ENCODE results near the gene MMS19. TPM values are rescaled to one million over a fixed set of nuclear protein-coding genes. Genes with fewer than 3 reads are reported as not detected.
A peak's percentile ranks its signal among the peaks of the same experiment; 100 is the strongest.

MMS19 gene
- total and polyA plus RNA-seq, 12 donors, result 34.7 to 64.9 (median 43.9) TPM

GRCh38 chr10:97456686-97457065 lies 41.5 kb downstream of the MMS19 start:
- Histone ChIP-seq H3K4me1 (peaks cover 0 to 35% (median 17%) of the 10 kb centered on the region in 9 donors), H3K36me3 (peaks cover 0 to 100% (median 49%) of the 10 kb centered on the region in 9 donors), H3K9me3 (no peaks in the 10 kb centered on the region), H3K27me3 (no peaks in the 10 kb centered on the region), H3K4me3 (no peak overlapping the region), H3K27ac (no peak overlapping the region)
- intact Hi-C loops (cut with DNase I), result loop anchor here in 1 of 10 donors (5.0 kb wide), 1 partner anchor 161 kb away; no protein-coding TSS in a partner anchor
- TF ChIP-seq CTCF (IDR thresholded peaks at IDR 0.05), result no peak
- no peak for ATAC-seq
- DNase-seq, result no peak
- WGBS, 2 donors, result 47 to 50% methylated on average over 3 of the region's 3 CpGs

- 59 to 62% methylated on average over 5 of the region's 5 CpGs for WGBS, 2 donors
- H3K4me1 ChIP-seq, result peaks cover 0 to 41% (median 19%) of the 10 kb centered on the region in 9 donors
- ATAC-seq, result no peak
- no peak for DNase-seq
- H3K27ac ChIP-seq, result peak overlapping the region in 1 of 10 donors; percentile 1
- H3K36me3 ChIP-seq, result peaks cover 0 to 99% (median 44%) of the 10 kb centered on the region in 9 donors
- no peaks in the 10 kb centered on the region for H3K9me3 ChIP-seq
- no peaks in the 10 kb centered on the region for H3K27me3 ChIP-seq
- H3K4me3 ChIP-seq, result no peak overlapping the region
- TF ChIP-seq CTCF (IDR thresholded peaks at IDR 0.05), result no peak
- intact Hi-C loops (cut with DNase I), result loop anchor here in 1 of 10 donors (5.0 kb wide), 1 partner anchor 161 kb away; no protein-coding TSS in a partner anchor
Observed at GRCh38 chr10:97456034-97456685, 42.1 kb downstream of the MMS19 start.

GRCh38 chr10:97454330-97455036 lies 43.7 kb downstream of the MMS19 start:
- intact Hi-C loops (cut with DNase I), result loop anchor here in 1 of 10 donors (5.0 kb wide), 1 partner anchor 163 kb away; no protein-coding TSS in a partner anchor
- Histone ChIP-seq H3K4me1 (peaks cover 0 to 53% (median 29%) of the 10 kb centered on the region in 9 donors), H3K27ac (peak overlapping the region in 2 of 10 donors; percentile 20 to 32), H3K9me3 (no peaks in the 10 kb centered on the region), H3K4me3 (no peak overlapping the region), H3K27me3 (no peaks in the 10 kb centered on the region), H3K36me3 (peaks cover 0 to 85% (median 29%) of the 10 kb centered on the region in 9 donors)
- TF ChIP-seq CTCF (IDR thresholded peaks at IDR 0.05), result no peak
- DNase-seq (peak in 1 of 2 donors; percentile 44), ATAC-seq (peak in 5 of 8 donors; percentile 7 to 49 (median 41))
- 68 to 69% methylated on average over 3 of the region's 3 CpGs for WGBS, 2 donors

GRCh38 chr10:97452352-97452751 lies 45.9 kb downstream of the MMS19 start:
- 92 to 94% methylated on average over 6 of the region's 6 CpGs for WGBS, 2 donors
- Histone ChIP-seq H3K27ac (peak overlapping the region in 2 of 10 donors; percentile 7 to 72), H3K9me3 (no peaks in the 10 kb centered on the region), H3K4me1 (peaks cover 10 to 74% (median 38%) of the 10 kb centered on the region in 9 donors), H3K27me3 (no peaks in the 10 kb centered on the region), H3K4me3 (no peak overlapping the region), H3K36me3 (peaks cover 0 to 64% (median 12%) of the 10 kb centered on the region in 9 donors)
- intact Hi-C loops (cut with DNase I), result no loop called here
- no peak for TF ChIP-seq CTCF (IDR thresholded peaks at IDR 0.05)
- ATAC-seq (no peak), DNase-seq (no peak)

Data from heart right ventricle (tissue), 16 donors.